Left renal cortex interstitium (tissue), 4 donors: Measurements from ENCODE around the gene CSF2RB. TPM values are rescaled to one million over a fixed set of nuclear protein-coding genes. Genes with fewer than 3 reads are reported as not detected.

ENCODE experiments used
- DNase-seq, 4 donors: peaks; one replicate each; pipeline ENCODE4 v3.0.0-alpha.2; 2013; ENCODE audit warnings: low read depth in 4 of 4, low spot score in 2 of 4, missing footprints in 1 of 4
- polyA plus RNA-seq, 4 donors: library from polyadenylated mRNA; unstranded; fragments of 120-200 nt; gene quantifications; one replicate each; pipeline ENCODE4 v1.2.1, GENCODE V29; 2013; ENCODE audit not compliant: insufficient read length in 4 of 4

Gene CSF2RB
- polyA plus RNA-seq, 4 donors: 2.2 to 2.9 (median 2.7) TPM

DNA sequence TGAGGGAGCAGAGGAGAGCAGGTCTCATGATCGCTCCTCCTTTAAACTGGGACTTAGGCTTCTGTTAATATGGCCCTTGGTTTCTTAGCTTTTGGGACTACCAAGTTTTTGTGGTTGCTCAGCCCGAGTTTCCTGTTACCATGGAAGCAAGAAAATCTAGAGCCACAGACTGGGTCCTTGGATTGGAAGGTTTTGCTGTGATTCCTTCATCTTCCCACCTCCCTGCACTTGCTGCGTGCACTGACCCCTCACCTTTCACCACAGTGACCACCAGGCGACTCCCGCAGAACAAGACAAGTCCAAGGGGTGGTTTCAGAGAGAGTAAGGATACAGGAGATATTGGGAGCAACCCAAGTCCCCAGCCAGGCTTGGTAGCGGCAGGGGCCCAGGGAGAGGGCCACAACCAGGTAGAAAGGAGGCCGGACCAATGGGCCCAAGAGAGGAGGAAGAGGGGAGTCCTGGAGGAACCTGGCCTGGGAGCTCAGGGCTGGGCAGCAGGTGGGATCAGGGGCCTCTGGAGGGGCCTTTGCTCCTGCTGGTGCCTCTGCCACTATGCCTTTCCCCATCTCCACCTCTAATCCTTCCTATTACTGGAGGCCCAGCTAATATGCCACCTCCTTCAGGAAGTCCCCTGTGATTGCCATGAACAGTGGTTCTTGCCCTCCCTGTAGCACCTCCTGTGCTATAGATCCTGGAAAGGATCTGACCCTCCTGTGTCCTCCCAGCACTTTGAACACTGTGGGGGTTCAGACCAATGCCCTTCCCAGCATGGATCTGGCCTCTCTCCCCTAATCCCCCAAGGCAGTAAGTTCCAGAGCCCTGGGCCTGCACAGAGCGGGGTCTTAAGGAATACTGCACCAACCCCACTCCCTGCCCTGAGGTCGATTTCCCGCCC, 21.2 kb downstream of the CSF2RB start:
- no peak for DNase-seq

DNA sequence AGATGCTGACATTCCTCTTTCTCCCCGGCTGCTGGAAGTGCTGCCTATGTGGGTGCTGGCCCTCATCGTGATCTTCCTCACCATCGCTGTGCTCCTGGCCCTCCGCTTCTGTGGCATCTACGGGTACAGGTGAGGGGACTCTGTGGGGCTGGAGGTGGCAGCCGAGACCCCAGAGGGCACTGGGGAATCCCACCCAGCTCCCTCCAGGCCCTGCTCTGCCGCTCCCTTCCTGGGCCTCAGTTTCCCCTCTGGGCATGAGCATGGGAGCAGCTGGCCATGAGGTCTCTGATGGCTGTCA, 21.8 kb downstream of the CSF2RB start:
- no peak for DNase-seq

DNA sequence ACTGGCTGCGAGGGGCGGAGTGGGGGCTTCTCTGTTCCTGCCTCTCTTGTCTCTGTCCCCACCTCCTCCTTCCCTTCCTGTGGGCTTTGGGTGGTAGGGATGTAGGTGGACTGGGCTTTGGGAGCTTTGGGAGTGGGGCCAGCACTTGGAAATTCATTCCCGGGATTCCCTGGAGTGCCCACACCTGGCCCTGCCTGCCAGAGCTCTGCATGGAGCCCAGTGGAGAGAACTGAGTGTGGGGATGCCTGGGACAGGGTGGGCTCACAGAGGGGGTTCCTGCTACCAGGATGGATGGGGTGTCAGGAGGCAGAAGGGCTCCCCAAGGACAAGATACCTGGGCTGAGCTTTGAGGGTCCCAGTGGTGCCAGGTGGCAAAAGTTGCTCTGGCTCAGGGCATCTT, 22.3 kb downstream of the CSF2RB start:
- no peak for DNase-seq

GRCh38 chr22:36936362-36937116, 23.1 kb downstream of the CSF2RB start:
- no peak for DNase-seq

DNA sequence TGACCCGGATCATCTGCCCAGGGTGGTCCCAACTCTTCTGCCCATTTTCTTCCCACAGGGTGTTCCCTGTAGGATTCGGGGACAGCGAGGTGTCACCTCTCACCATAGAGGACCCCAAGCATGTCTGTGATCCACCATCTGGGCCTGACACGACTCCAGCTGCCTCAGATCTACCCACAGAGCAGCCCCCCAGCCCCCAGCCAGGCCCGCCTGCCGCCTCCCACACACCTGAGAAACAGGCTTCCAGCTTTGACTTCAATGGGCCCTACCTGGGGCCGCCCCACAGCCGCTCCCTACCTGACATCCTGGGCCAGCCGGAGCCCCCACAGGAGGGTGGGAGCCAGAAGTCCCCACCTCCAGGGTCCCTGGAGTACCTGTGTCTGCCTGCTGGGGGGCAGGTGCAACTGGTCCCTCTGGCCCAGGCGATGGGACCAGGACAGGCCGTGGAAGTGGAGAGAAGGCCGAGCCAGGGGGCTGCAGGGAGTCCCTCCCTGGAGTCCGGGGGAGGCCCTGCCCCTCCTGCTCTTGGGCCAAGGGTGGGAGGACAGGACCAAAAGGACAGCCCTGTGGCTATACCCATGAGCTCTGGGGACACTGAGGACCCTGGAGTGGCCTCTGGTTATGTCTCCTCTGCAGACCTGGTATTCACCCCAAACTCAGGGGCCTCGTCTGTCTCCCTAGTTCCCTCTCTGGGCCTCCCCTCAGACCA, 24.0 kb downstream of the CSF2RB start:
- no peak for DNase-seq

GRCh38 chr22:36938028-36938425, 24.6 kb downstream of the CSF2RB start:
- no peak for DNase-seq

DNA sequence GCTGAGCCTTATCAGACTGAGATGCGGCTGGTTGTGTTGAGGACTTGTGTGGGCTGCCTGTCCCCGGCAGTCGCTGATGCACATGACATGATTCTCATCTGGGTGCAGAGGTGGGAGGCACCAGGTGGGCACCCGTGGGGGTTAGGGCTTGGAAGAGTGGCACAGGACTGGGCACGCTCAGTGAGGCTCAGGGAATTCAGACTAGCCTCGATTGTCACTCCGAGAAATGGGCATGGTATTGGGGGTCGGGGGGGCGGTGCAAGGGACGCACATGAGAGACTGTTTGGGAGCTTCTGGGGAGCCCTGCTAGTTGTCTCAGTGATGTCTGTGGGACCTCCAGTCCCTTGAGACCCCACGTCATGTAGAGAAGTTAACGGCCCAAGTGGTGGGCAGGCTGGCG, 25.5 kb downstream of the CSF2RB start:
- no peak for DNase-seq

- no peak for DNase-seq
Measured at GRCh38 chr22:36940676-36941075, 27.2 kb downstream of the CSF2RB start.

- no peak for DNase-seq
Measured at GRCh38 chr22:36942556-36942955, 29.1 kb downstream of the CSF2RB start.

DNA sequence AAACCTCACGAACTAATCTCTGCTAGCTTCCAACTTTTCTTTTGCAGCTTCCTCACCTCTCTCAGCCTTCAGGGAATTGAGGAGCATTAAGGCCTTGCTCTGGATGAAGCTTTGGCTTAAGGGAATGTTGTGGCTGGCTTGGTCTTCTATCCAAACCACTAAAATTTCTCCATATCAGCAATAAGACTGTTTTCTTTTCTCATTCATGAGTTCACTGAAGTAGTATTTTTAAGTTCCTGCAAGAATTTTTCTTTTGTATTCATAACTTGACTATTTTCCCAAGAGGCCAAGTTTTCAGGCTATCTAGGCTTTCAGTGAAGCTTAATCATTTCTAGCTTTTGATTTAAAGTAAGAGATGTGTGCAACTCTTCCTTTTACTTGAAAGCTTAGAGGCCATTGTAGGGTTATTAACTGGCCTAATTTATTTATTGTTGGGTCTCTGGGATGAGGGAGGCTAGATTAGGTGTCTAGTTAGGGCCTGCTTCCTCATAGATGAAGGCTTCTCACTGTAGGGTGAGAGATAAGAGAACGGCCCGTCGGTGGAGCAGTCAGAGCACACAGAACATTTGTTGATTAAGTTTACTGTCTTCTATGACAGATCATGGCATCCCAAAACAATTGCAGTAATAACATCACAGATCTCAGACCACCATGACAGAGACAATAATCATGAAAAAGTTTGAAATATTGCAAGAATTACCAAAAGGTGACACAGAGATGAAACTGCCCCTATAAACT, 33.2 kb downstream of the CSF2RB start:
- DNase-seq: no peak

DNA sequence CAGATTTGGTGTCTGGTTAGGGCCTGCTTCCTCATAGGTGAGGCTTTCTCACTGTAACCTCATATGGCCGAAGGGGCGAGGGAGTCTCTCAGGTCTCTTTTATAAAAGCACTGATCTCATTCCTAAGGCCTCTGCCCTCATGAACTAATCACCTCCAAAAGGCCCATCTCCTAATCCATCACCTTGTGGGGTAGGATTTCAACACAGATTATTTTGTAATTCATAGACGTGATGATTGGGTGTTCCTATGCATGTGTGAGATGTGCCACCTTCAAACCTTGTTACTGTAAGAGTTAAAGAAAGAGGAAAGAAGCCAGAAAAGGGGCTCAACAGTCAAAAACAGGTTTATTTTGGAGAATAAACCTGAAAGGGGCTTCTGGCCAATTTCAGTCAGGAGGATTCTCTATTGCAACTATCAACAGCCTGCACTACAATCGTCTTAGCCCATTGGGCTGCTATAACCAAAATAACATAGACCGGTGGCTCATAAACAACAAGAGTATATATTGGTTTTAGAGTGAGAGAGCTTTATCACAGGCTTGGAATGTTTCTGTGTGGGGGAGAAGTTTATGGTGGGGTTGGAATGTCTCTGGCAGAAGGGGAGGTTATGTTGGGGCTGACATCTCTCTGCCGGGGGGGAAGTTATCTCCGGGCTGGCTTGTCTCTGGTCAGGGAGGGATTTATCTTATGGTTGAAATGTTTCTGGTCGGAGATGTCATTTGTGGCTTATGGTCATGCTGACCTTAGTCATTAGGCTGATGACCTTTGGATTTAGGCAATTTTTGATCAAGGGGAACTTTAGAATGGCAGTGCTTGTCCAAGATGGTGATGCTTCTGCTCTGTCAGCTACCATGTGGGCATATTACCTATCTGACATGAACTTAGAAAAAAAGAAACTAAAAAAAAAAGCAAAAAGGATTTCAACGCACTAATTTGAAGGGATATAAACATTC, 35.1 kb downstream of the CSF2RB start:
- DNase-seq: no peak

DNA sequence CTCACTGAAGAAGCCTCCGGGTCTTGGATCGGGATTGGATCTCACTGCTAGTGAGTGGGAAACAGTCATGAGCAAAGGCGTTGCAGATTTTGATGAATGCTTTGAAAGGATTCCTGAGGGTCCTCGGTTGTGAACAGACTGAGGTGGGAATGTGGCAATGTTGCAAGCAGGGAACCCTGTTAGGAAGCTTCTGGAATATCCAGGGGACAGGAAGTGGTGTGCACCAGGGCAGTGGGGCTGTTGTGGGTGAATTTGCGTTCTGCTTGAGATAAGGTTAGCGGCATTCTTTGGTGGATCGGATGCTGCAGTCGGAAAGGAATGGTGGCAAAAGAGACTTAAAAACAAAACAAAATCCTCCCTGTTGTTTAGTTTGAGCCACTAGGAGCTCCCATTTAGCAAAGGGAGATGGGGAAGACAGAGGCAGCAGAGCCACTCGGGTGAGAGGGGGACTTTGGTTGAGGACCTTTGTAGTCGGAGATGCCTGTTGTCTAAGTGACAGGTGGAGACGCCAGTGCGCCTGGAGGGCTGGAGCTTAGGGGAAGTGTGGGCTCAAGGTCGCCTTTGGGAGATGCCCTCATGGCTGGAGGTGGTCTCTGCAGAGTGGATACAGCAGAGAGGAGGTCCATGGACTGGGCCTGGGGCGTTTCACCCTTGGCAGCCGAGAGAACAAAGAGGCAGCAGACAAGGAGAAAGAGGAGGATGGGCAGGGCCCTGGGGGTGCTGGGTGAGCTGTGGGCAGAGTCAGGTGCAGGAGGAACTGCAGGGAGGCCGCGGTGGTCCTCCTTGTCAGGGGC, 37.6 kb downstream of the CSF2RB start:
- no peak for DNase-seq

DNA sequence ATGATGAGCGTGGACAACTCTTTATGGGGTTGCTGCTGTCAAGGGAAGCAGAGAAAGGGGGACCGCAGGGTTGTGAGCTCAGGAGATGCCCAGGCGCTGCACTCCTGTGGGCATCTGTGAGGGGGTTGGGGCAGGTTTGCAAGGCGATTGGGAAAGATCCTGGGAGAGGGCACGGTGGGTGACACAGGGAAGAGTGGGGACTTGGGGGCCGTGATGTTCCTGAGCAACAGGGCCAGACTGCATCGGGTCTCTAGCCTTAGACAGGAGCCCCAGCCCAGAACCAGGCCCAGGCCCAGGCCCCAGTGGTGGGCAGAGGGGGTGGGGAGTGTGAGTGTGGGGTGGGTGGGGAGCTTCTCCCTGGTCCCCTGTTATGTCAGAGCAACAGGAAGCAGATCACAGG, 38.3 kb downstream of the CSF2RB start:
- no peak for DNase-seq

DNA sequence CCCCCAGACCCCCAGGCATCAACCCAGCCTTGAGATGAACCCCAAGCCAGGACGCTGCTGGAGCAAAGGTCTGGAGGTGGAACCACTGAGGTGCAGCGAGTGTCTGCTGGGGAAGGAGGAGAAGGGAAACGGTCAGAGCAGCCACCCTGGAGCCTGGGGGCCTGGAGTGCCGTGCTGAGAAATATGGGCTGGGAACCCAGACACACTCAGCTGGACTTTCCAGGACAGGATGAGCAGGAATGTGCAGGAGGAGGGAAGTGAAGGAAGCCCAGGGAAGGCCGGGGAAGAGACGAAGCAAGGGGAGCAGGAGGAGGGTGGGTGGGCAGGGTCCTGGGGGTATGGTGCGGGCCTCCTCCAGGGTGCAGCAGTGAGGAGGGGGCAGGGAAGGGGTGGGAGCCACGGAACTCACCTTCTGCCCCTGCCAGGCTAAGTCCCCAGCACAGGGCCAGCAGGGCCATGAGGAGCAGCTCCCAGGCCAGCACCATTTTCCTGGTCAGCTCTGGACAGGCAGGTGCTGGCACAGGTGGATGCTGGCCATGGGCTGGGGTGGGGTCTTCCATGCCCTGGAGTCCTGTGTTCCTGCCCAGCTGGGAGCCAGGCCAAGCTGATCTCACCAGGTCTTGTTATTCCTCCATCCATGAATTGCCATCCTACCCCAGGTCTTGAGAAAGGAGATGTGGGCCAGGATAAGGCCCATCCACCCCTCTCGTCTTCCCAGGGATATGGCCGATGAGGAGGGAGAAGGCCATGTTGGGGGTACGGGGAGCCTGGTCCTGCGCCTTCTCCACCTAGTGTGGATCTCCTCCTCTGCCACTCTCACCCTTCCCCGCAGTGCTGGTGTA, 40.0 kb downstream of the CSF2RB start:
- DNase-seq: no peak

DNA sequence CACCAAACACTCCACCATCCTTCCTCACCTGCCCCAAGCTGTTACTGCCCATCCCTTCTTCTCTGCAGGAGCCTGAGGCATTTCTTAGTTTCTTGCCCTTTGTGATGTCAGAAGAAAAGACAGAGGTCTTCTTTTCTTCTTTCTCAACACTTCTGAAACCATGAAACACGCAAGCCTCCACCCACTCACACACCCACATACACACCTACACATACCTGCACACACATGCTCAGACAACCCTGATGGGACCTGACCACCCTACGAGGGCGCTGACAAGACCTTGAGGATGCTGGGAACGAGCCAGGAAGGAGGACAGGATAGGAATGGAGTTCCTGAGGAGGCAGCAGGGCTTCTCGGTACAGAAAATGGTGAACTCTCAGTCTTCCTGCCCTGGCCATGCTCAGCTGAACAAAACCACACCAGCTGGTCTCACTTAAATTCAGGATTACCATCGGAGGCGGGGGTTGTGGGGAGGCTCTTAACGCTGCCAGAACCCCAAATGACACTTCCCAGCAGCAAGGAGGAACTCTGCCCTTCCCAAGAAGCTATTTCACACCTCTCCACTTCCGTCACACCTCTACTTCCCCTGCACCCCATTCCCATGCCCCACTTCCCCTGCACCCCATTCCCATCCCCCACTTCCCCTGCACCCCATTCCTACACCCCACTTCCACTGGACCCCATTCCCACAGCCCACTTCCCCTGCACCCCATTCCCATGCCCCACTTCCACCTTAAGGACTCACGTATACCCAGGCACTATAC, 41.0 kb downstream of the CSF2RB start:
- no peak for DNase-seq

DNA sequence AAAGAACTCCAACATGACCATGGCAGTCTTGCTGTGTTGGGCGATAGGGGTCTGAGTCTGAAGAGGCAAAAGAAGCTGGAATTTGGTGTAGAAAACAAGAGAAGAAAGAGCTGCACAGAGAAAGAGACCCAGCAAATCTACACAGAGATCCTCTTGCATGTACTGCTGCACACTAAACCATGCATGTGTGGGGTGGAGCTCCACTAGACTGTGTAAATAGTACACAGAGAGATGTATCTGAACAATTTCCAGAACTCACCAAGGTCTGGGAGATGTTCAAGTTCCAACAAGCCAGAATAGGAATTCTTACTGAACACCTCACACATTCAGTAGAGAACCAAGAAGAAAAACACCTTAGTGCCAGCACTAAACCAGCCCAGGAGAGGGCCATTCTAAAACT, 42.3 kb downstream of the CSF2RB start:
- DNase-seq: no peak

GRCh38 chr22:36958366-36958765, 44.9 kb downstream of the CSF2RB start:
- no peak for DNase-seq
